Osteoblast (primary cell): ENCODE results near the gene RFTN1. TPM values are rescaled to one million over a fixed set of nuclear protein-coding genes. Genes with fewer than 3 reads are reported as not detected.

Source experiments
- DNase-seq: peaks from one replicate; pipeline ENCODE4 v3.0.0; 2011; ENCODE audit warnings: low spot score, mixed read lengths; ENCODE audit not compliant: insufficient read length; ENCODE audit errors: missing footprints
- H2AFZ ChIP-seq: 2 replicates; pipeline ENCODE4 v1.6.0; 2011; ENCODE audit warnings: mild to moderate bottlenecking, low read length
- H3K27ac ChIP-seq: 2 replicates; pipeline ENCODE4 v1.5.1; 2011; ENCODE audit warnings: mild to moderate bottlenecking, low read depth, low read length, moderate library complexity
- H3K27me3 ChIP-seq: 2 replicates; pipeline ENCODE4 v1.6.0; 2012; ENCODE audit warnings: mild to moderate bottlenecking, control low read depth, inconsistent platforms, low read length, moderate library complexity; ENCODE audit not compliant: insufficient read depth
- H3K36me3 ChIP-seq: 2 replicates; pipeline ENCODE4 v1.5.1; 2011; ENCODE audit warnings: mild to moderate bottlenecking, low read length, control low read depth, moderate library complexity; ENCODE audit not compliant: insufficient read depth
- H3K4me1 ChIP-seq: 2 replicates; pipeline ENCODE4 v1.5.1; 2011; ENCODE audit warnings: mild to moderate bottlenecking, low read length, control low read depth, moderate library complexity; ENCODE audit not compliant: insufficient read depth
- H3K4me2 ChIP-seq: 2 replicates; pipeline ENCODE4 v1.6.0; 2011; ENCODE audit warnings: mild to moderate bottlenecking, low read length; ENCODE audit not compliant: insufficient read depth
- H3K4me3 ChIP-seq: fragments of 200-600 bp; sonication (generic); 3 replicates; pipeline ENCODE4 v1.5.1; 2012; ENCODE audit warnings: mild to moderate bottlenecking, low read length, inconsistent platforms; ENCODE audit not compliant: insufficient read depth
- H3K79me2 ChIP-seq: 2 replicates; pipeline ENCODE4 v1.6.0; 2012; ENCODE audit warnings: mild to moderate bottlenecking, low read length, control low read depth, inconsistent platforms; ENCODE audit not compliant: insufficient read depth
- H3K9me3 ChIP-seq: 2 replicates; pipeline ENCODE4 v1.5.1; 2011; ENCODE audit warnings: low read depth, low read length, control low read depth
- H4K20me1 ChIP-seq: 2 replicates; pipeline ENCODE4 v1.6.0; 2012; ENCODE audit warnings: mild to moderate bottlenecking, low read length, control low read depth; ENCODE audit not compliant: insufficient read depth
- total RNA-seq: library from RNA; depleted of rRNA; stranded (reverse); fragments of >200 nt; gene quantifications from 2 replicates; pipeline ENCODE4 v1.2.3, GENCODE V29; 2012
- TF ChIP-seq, protein P1 (sequence below): IDR thresholded peaks from 2 replicates; pipeline ENCODE4 v1.5.1; 2011; ENCODE audit warnings: mild to moderate bottlenecking, low read depth, low read length, moderate library complexity; ENCODE audit errors: extremely low read depth

Gene RFTN1
- total RNA-seq, 1 donor, result 99.2 TPM

DNA sequence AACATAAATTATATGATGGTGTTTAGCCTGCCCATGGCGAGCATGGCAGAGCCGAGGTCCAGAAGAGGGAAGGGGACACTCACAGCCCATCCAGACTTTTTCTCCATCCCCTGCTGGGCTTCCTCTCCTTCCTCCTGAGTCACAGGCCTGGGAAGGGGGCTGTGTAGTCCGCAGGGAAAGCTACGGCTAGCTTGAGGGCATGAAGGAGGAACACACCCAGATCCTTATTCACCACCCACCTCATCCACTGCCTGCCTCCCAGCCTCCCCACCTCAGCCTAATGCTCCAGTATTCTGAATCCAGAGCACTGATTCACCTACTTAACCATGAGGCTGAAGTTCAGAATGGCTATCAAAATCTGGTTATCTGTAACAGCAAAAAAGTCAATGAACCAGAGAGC is 150.7 kb downstream of the RFTN1 start:
- Histone ChIP-seq H3K4me2 (no peak overlapping the region), H4K20me1 (no peaks in the 10 kb centered on the region), H3K4me3 (no peak overlapping the region), H2AFZ (no peak overlapping the region), H3K79me2 (no peaks in the 10 kb centered on the region), H3K4me1 (peaks cover 4% of the 10 kb centered on the region), H3K9me3 (no peaks in the 10 kb centered on the region), H3K27ac (no peak overlapping the region), H3K27me3 (no peaks in the 10 kb centered on the region), H3K36me3 (peaks cover 19% of the 10 kb centered on the region)
- DNase-seq, result no peak
- TF ChIP-seq, protein P1, sequence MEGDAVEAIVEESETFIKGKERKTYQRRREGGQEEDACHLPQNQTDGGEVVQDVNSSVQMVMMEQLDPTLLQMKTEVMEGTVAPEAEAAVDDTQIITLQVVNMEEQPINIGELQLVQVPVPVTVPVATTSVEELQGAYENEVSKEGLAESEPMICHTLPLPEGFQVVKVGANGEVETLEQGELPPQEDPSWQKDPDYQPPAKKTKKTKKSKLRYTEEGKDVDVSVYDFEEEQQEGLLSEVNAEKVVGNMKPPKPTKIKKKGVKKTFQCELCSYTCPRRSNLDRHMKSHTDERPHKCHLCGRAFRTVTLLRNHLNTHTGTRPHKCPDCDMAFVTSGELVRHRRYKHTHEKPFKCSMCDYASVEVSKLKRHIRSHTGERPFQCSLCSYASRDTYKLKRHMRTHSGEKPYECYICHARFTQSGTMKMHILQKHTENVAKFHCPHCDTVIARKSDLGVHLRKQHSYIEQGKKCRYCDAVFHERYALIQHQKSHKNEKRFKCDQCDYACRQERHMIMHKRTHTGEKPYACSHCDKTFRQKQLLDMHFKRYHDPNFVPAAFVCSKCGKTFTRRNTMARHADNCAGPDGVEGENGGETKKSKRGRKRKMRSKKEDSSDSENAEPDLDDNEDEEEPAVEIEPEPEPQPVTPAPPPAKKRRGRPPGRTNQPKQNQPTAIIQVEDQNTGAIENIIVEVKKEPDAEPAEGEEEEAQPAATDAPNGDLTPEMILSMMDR, result no peak

DNA sequence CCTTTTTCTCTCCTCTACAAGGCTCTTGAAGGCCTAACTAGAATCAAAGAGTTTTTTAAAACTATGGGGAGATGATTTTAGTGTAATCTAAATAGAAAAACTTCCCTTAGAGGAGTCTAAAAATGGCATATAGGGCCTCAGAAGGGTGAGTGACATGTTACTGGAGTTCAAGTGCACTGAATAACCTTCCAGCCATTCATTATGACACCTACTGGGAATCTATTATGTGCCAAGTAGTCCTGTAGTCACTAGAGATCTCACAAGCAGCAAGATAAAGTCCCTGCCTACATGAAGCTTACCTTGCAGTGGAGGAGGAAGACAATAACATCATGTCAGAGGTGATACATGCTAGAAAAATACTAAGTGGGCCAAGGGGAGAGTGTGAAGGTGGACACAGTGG is 152.4 kb downstream of the RFTN1 start:
- Histone ChIP-seq H3K27me3 (no peaks in the 10 kb centered on the region), H3K27ac (no peak overlapping the region), H3K4me1 (peaks cover 4% of the 10 kb centered on the region), H3K4me3 (no peak overlapping the region), H3K4me2 (no peak overlapping the region), H2AFZ (no peak overlapping the region), H3K9me3 (no peaks in the 10 kb centered on the region), H3K79me2 (no peaks in the 10 kb centered on the region), H4K20me1 (no peaks in the 10 kb centered on the region), H3K36me3 (peaks cover 17% of the 10 kb centered on the region)
- TF ChIP-seq, protein P1, result no peak
- DNase-seq, result no peak

DNA sequence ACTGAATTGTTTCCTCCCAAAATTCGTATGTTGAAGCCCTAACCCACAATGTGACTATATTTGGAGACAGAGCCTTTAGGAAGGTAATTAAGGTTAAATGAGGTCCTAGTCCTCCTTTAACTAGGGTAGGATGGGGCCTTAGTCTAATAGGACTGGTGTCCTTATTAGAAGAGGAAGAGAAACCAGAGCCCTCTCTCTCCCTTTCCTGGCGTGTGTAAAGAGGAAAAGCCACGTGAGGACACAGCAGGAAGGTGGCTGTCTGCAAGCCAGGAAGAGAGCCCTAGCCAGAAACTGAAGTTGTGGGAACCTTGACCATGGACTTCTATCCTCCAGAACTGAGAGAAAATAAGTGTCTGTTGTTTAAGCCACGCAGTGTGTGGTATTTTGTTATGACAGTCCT is 154.2 kb downstream of the RFTN1 start:
- no peaks in the 10 kb centered on the region for H4K20me1 ChIP-seq
- DNase-seq, result no peak
- H3K27me3 ChIP-seq, result no peaks in the 10 kb centered on the region
- H3K36me3 ChIP-seq, result peaks cover 13% of the 10 kb centered on the region
- H3K9me3 ChIP-seq, result no peaks in the 10 kb centered on the region
- H3K4me3 ChIP-seq, result no peak overlapping the region
- H3K27ac ChIP-seq, result no peak overlapping the region
- H2AFZ ChIP-seq, result no peak overlapping the region
- H3K4me1 ChIP-seq, result peaks cover 4% of the 10 kb centered on the region
- H3K79me2 ChIP-seq, result no peaks in the 10 kb centered on the region
- H3K4me2 ChIP-seq, result no peak overlapping the region
- TF ChIP-seq, protein P1, result no peak

DNA sequence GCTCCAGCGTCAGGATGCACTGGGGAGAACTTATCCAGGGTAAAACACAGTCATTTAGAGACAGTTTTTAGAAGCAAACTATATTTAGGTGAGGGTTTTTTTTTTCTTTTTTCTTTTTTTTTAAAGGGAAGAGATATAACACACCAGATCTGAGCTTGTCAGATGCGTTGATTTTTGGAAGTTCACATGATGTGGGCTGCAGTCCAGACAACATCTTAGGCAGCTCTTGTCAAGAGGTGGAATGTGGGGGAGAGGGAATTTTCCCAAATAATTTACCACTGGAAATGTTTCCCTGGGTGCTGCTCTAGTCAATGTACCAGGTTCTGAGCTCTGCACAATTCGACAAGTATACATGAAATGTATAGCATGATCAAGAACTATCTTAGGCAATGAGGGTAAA is 155.2 kb downstream of the RFTN1 start:
- no peaks in the 10 kb centered on the region for H3K9me3 ChIP-seq
- no peak overlapping the region for H3K4me2 ChIP-seq
- peaks cover 4% of the 10 kb centered on the region for H3K4me1 ChIP-seq
- no peak overlapping the region for H3K27ac ChIP-seq
- H3K79me2 ChIP-seq, result no peaks in the 10 kb centered on the region
- H3K4me3 ChIP-seq, result no peak overlapping the region
- no peak for DNase-seq
- H3K36me3 ChIP-seq, result peaks cover 7% of the 10 kb centered on the region
- no peak overlapping the region for H2AFZ ChIP-seq
- TF ChIP-seq, protein P1, result no peak
- H4K20me1 ChIP-seq, result no peaks in the 10 kb centered on the region
- no peaks in the 10 kb centered on the region for H3K27me3 ChIP-seq
